Measurements from ENCODE around the gene S100A9. TPM values are rescaled to one million over a fixed set of nuclear protein-coding genes. Genes with fewer than 3 reads are reported as not detected.

Gene S100A9
- total RNA-seq, 1 donor from 2014 or later: 911 TPM

DNA sequence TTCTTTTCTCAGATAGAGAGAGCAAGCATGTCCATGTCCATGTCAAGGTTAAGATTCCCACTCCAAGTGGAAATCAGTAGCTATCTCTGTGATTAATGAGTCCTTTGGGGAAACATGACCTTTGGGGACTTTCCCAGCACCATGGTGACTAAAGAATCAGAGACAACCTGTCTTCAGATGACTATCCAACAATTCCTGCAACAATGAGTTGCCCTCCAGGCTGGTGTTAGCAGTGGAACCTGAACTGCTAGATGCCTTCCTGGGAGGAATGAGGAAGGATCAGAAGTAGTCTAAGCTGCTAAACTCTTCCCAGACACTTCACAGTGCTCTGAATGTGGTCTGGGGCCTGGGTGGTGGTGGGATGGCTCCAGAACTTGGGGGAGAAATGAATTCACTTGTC is 6.5 kb downstream of the S100A9 start:
- no peak for ATAC-seq
- H3K36me3 ChIP-seq: no peaks in the 10 kb centered on the region
- intact Hi-C loops (cut with DNase I): no loop called here
- no peak overlapping the region for H3K27ac ChIP-seq
- TF ChIP-seq CTCF (IDR thresholded peaks at IDR 0.05): no peak
- no peak for DNase-seq
- H3K4me1 ChIP-seq: peaks cover 15% of the 10 kb centered on the region
- no peaks in the 10 kb centered on the region for H3K9me3 ChIP-seq
- H3K4me3 ChIP-seq: no peak overlapping the region
- no peaks in the 10 kb centered on the region for H3K27me3 ChIP-seq (ENCODE audit: low read depth)

DNA sequence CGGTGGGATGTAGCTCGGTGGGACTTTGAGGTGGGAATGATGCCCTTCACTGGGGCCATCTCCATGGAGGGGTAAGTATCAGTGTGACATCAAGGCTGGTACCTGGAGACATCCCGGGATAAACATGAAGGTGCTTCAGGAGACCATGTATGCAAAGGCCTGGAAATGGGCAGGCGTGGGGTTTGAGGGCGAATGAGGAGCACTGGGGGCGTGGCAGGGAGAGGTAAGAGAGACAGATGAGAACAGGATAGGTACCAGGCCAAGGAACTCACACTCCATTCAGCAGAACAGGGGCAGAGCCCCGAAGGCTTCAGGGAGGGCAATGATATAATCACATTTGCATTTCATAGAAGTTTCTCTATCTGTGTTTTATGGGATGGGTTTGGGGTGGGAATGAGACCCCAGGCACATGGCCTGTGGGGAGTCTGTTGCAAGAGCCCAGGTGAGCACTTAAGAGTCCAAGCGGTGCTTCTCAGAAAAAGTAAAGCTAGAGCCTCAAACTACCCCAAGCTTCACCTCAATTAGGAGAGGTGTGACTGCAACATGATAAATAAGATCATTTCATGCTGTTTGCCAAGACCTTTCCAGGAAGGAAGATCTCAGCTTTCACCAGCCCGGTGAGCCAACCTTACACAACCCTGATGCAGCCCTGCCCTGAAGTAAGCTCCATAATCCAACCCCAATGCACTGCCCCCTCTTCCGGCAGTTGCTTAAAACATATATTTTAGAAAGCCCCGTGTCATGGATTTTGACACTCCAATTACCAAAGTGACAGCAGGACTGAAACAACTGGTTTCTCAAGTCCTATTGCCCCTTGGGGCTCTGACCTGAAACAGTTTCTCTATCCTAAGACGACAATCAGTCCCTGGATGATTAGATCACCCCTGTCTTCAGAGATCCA is 7.4 kb downstream of the S100A9 start:
- no peak overlapping the region for H3K27ac ChIP-seq

GRCh38 chr1:153365696-153366095 is 8.0 kb downstream of the S100A9 start:
- Histone ChIP-seq H3K27ac (no peak overlapping the region), H3K4me1 (peaks cover 15% of the 10 kb centered on the region), H3K36me3 (no peaks in the 10 kb centered on the region), H3K4me3 (no peak overlapping the region), H3K27me3 (ENCODE audit: low read depth) (no peaks in the 10 kb centered on the region), H3K9me3 (no peaks in the 10 kb centered on the region)
- DNase-seq (no peak), ATAC-seq (no peak)
- no peak for TF ChIP-seq CTCF (IDR thresholded peaks at IDR 0.05)
- intact Hi-C loops (cut with DNase I): no loop called here

More for the DNA sequence above, 7.4 kb downstream of the S100A9 start:
- DNase-seq (no peak), ATAC-seq (peak in 1 of 2 donors; percentile 27)
- no peak overlapping the region for H3K4me3 ChIP-seq
- H3K9me3 ChIP-seq: no peaks in the 10 kb centered on the region
- no peaks in the 10 kb centered on the region for H3K27me3 ChIP-seq (ENCODE audit: low read depth)
- no peaks in the 10 kb centered on the region for H3K36me3 ChIP-seq
- TF ChIP-seq CTCF (IDR thresholded peaks at IDR 0.05): no peak
- H3K4me1 ChIP-seq: peaks cover 15% of the 10 kb centered on the region
- intact Hi-C loops (cut with DNase I): no loop called here

GRCh38 chr1:153366261-153366660 is 8.6 kb downstream of the S100A9 start:
- TF ChIP-seq CTCF (IDR thresholded peaks at IDR 0.05): no peak
- no peak overlapping the region for H3K27ac ChIP-seq
- H3K36me3 ChIP-seq: no peaks in the 10 kb centered on the region
- no peak overlapping the region for H3K4me3 ChIP-seq
- intact Hi-C loops (cut with DNase I): no loop called here
- ATAC-seq: no peak
- no peaks in the 10 kb centered on the region for H3K27me3 ChIP-seq (ENCODE audit: low read depth)
- peaks cover 15% of the 10 kb centered on the region for H3K4me1 ChIP-seq
- H3K9me3 ChIP-seq: no peaks in the 10 kb centered on the region
- no peak for DNase-seq

DNA sequence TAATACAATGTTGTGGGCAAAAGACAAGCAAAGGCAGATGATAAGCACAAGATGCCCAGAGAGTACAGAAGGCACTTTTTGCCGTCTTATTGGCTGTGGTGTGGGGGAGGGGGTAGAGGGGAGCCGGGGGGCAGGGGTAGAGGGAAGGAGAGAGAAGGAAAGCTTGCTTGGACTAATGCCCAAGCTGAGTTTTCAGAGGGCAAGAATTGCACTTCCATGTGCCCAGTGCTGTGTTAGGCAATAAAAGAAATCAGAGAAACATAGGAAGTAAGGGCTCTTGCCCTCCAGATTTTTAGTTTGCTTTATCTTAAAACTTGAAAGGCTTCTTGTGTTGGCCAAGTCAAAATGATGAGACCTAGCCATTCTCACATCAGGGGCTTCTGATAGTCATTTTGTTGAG is 9.4 kb downstream of the S100A9 start:
- no peak for ATAC-seq
- no peak for DNase-seq
- Histone ChIP-seq H3K4me3 (no peak overlapping the region), H3K27me3 (ENCODE audit: low read depth) (no peaks in the 10 kb centered on the region), H3K36me3 (no peaks in the 10 kb centered on the region), H3K27ac (no peak overlapping the region), H3K9me3 (no peaks in the 10 kb centered on the region), H3K4me1 (peaks cover 15% of the 10 kb centered on the region)
- no peak for TF ChIP-seq CTCF (IDR thresholded peaks at IDR 0.05)
- intact Hi-C loops (cut with DNase I): no loop called here
